NT2/D1 (cell line): ENCODE results near the gene ZNF385B.

Source experiments
- DNase-seq: peaks from one replicate; pipeline ENCODE4 v3.0.0-alpha.2; 2011; ENCODE audit warnings: low read depth, low spot score
- H3K27me3 ChIP-seq: 2 replicates; pipeline ENCODE4 v1.6.0; 2011; ENCODE audit warnings: mild to moderate bottlenecking; ENCODE audit not compliant: insufficient read length, insufficient read depth
- H3K36me3 ChIP-seq: 2 replicates; pipeline ENCODE4 v1.6.1; 2011; ENCODE audit warnings: mild to moderate bottlenecking, low read length, mixed read lengths; ENCODE audit not compliant: insufficient read depth, insufficient read length
- H3K4me1 ChIP-seq: 2 replicates; pipeline ENCODE4 v1.5.1; 2011; ENCODE audit not compliant: insufficient read depth, insufficient read length
- H3K4me3 ChIP-seq: 2 replicates; pipeline ENCODE4 v1.5.1; 2011; ENCODE audit warnings: low read depth; ENCODE audit not compliant: insufficient read length
- H3K9ac ChIP-seq: 2 replicates; pipeline ENCODE4 v1.6.0; 2011; ENCODE audit warnings: low read depth; ENCODE audit not compliant: insufficient read length
- H3K9me3 ChIP-seq: 2 replicates; pipeline ENCODE4 v1.5.1; 2011; ENCODE audit warnings: mild to moderate bottlenecking, low read length; ENCODE audit not compliant: insufficient read depth
- SUZ12 ChIP-seq: IDR thresholded peaks from 2 replicates; pipeline ENCODE4 v1.6.1; 2011; ENCODE audit not compliant: insufficient read length, insufficient read depth; ENCODE audit errors: extremely low read depth
- YY1 ChIP-seq: IDR thresholded peaks from 2 replicates; pipeline ENCODE4 v1.6.1; 2011; ENCODE audit not compliant: insufficient read length, insufficient read depth
- ZNF274 ChIP-seq: IDR thresholded peaks from 2 replicates; pipeline ENCODE4 v1.6.1; 2011; ENCODE audit warnings: mild to moderate bottlenecking, low read depth, low read length

Gene ZNF385B

DNA sequence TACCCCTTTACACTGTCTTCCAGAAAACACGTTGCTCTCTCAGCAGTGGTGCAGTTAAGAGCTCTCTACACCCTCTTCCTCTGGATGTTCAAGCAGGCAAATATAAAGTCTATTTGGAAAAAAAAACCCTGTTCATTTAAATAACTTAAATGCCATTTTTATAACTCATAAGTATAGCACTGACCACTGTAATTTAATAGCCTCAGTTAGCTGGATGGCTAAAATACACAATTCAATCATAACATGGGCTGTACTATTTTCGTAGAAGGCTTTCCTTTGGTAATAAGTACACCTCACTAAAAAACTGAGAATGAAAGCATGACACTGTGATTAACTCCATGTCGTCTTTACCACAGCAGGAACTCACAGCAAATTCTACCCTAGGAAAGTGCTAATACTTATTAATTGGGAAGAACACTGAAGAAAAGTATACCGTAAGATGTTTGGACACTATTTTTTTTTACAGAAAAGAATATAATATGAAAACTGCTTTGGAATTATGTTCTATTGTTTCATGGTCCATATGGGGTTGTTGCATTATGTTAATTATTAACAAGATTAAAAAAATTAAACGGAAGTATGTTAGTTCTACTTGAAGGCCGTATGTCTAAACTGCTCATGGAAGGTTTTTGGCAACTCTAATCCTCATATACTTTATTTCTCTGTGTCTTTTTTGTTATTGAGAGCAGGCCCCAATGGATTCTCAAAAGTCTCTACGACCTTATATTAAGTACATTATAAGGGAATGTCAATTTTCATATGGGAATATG lies 269.1 kb downstream of the ZNF385B start:
- Histone ChIP-seq H3K4me1 (no peaks in the 10 kb centered on the region), H3K36me3 (no peaks in the 10 kb centered on the region), H3K27me3 (no peaks in the 10 kb centered on the region), H3K4me3 (no peak overlapping the region), H3K9me3 (no peaks in the 10 kb centered on the region), H3K9ac (no peak overlapping the region)
- no peak for TF ChIP-seq ZNF274
- no peak for TF ChIP-seq YY1
- no peak for TF ChIP-seq SUZ12
- DNase-seq: no peak

DNA sequence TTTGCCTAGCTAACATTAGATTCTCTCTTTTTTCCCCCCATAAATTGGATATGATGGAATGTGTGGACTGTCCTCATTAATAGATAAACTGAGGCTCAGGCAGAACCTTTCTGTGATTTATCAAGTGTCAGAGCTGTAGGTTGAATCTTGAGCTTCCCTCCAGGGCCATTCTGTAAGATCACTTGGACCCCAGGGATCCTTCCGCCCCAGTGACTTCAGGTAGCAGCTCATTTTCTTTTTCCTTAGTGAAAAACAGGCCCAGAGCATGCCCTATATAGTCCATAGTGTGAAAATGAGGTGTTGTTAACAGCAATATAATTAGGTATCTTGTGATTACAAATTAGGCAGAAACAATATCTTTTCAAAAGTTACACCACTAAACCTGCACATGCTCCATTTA lies 269.7 kb downstream of the ZNF385B start:
- H3K9ac ChIP-seq: no peak overlapping the region
- TF ChIP-seq ZNF274: no peak
- TF ChIP-seq SUZ12: no peak
- TF ChIP-seq YY1: no peak
- no peak for DNase-seq
- no peak overlapping the region for H3K4me3 ChIP-seq
- H3K36me3 ChIP-seq: no peaks in the 10 kb centered on the region
- H3K27me3 ChIP-seq: no peaks in the 10 kb centered on the region
- no peaks in the 10 kb centered on the region for H3K4me1 ChIP-seq
- no peaks in the 10 kb centered on the region for H3K9me3 ChIP-seq

DNA sequence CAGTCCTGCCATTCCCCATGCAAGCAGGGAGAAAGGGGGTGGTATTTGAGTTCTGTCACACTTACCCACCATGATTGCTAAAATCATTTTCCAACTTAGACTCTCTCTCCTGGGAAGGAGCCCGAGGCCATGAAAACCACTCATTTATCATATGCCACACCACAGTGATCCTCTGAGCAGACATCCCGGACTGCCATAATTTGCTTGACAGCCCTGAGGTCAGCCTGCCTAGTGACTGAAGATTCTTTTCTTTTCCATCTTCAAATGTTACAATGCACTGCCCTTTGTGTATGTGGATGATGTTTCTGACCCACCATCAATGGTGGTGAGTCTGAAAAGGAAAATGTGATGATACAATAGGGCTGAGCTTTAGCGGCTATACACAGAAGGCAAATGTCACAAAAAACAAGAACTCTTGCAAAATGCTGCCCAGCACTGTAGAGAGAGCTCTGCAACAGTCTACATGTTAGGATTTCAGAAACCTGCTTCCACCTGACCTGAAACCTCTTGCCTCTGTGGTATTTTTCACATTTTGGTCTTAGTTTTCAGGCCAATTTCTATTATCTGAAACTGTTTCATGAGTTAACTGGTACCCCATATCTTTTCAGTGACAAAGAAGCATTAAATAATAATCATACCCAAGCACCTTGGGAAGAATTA lies 272.8 kb downstream of the ZNF385B start:
- no peak overlapping the region for H3K9ac ChIP-seq
- H3K9me3 ChIP-seq: no peaks in the 10 kb centered on the region
- no peaks in the 10 kb centered on the region for H3K4me1 ChIP-seq
- H3K27me3 ChIP-seq: no peaks in the 10 kb centered on the region
- no peak overlapping the region for H3K4me3 ChIP-seq
- TF ChIP-seq ZNF274 (no peak), SUZ12 (no peak), YY1 (no peak)
- no peaks in the 10 kb centered on the region for H3K36me3 ChIP-seq
- DNase-seq: no peak

DNA sequence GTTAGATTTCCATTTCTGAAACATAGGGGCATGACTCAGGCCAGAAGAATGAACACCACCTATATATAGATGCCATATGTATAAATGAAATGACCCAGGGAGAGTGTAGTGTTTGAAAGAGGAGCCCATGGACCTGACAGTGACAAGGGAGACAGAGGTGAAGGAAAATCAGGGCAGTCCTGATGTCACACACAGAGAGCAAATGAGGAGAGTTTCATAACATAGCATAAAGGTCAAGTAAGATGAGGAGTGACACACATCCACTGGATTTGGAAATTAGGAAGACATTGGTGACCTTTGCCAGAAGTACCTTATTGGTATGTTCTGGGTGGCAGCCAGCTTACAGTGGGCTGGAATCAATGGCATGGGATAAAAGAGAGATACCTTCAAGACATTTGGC lies 276.7 kb downstream of the ZNF385B start:
- Histone ChIP-seq H3K4me3 (no peak overlapping the region), H3K4me1 (no peaks in the 10 kb centered on the region), H3K27me3 (no peaks in the 10 kb centered on the region), H3K36me3 (no peaks in the 10 kb centered on the region), H3K9me3 (no peaks in the 10 kb centered on the region), H3K9ac (no peak overlapping the region)
- no peak for TF ChIP-seq SUZ12
- no peak for TF ChIP-seq YY1
- no peak for TF ChIP-seq ZNF274
- DNase-seq: no peak

DNA sequence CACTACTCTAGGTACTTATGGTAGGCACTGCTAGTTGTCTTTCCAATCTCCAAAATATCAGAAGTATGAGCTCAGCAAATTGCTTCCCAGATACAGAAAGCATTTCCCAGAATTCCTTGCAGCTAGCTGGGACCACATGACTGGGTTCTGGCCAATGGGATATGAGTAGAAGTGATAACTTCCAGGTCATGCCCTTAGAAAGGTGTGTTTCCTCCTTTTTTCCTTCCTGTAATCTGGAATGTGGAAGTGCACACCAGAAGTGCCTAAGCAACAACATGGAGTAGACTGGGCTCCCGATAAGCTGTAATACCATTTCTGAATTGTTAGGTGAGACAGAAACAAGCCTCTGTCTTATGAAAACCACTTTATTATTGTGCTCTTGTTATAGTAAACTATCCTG lies 279.8 kb downstream of the ZNF385B start:
- no peak for DNase-seq
- TF ChIP-seq SUZ12 (no peak), YY1 (no peak), ZNF274 (no peak)
- Histone ChIP-seq H3K9me3 (no peaks in the 10 kb centered on the region), H3K36me3 (no peaks in the 10 kb centered on the region), H3K4me1 (no peaks in the 10 kb centered on the region), H3K9ac (no peak overlapping the region), H3K27me3 (no peaks in the 10 kb centered on the region), H3K4me3 (no peak overlapping the region)

DNA sequence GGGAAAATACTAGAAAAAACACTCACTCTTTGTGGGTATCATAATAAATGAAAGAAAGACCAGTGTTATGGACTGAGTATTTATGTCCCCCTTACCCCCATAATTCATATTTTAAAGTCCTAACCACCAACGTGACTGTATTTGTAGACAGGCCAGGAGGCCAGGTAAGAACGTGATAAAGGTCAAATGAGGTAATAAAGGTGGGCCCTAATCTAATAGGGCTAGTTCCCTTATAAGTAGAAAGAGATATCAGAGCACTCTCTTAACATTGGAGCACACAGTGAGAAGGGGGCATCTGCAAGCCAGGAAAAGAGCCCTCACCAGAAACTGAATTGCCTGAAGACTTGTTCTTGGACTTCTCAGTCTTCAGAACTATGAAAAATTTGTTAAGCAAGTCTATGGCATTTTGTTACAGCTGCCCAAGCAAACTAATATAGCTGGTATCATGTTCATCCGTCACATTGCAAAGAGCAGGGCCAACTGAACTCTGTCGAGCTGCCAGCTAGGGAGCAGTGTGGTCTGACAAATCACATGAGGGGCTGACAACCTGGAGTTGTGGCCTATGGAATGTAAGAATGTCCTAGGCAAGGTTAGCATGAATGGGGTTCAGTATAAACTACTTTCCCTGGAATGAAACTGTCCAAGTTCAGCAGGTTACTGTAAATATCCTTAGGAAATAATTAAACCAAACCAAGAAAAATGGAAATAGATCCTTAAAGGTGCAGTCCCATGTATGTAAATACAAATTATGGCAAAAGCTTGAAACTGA lies 280.9 kb downstream of the ZNF385B start:
- no peaks in the 10 kb centered on the region for H3K27me3 ChIP-seq
- no peaks in the 10 kb centered on the region for H3K4me1 ChIP-seq
- no peak for TF ChIP-seq ZNF274
- no peak for TF ChIP-seq YY1
- TF ChIP-seq SUZ12: no peak
- no peak for DNase-seq
- no peak overlapping the region for H3K9ac ChIP-seq
- no peaks in the 10 kb centered on the region for H3K36me3 ChIP-seq
- H3K9me3 ChIP-seq: no peaks in the 10 kb centered on the region
- H3K4me3 ChIP-seq: no peak overlapping the region

DNA sequence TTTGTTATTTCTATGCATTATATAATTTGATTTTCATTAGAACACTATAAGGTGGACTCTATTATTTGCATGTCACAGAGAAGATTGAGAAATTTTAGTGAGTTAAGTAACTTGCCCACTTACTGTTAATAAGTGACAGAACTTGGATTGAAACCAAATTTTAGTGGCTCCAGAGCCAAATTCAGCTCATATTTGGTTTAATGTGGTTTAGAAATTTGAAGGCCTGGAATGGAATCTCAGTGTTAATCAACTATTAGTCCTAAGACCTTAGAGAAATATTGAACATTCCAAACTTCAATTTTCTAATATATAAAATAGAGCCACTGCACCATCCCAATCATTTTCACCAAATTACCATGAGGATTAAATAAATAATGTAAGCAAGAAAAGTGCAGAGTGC lies 281.6 kb downstream of the ZNF385B start:
- Histone ChIP-seq H3K4me1 (no peaks in the 10 kb centered on the region), H3K36me3 (no peaks in the 10 kb centered on the region), H3K9me3 (no peaks in the 10 kb centered on the region), H3K27me3 (no peaks in the 10 kb centered on the region), H3K4me3 (no peak overlapping the region), H3K9ac (no peak overlapping the region)
- no peak for DNase-seq
- TF ChIP-seq ZNF274 (no peak), YY1 (no peak), SUZ12 (no peak)
